Neural crest cell (in vitro differentiated cells): ENCODE results near the gene ZSCAN30. TPM values are rescaled to one million over a fixed set of nuclear protein-coding genes. Genes with fewer than 3 reads are reported as not detected.

Experiments
- DNase-seq: peaks from one replicate; pipeline ENCODE4 v3.0.0; 2021; ENCODE audit warnings: low read depth, mixed read lengths, low spot score
- H3K27ac Mint-ChIP-seq: one replicate; pipeline ENCODE4 v1.8.0; 2021; ENCODE audit warnings: mild to moderate bottlenecking, mixed read lengths; ENCODE audit not compliant: unreplicated experiment
- H3K27me3 Mint-ChIP-seq: 2 replicates; pipeline ENCODE4 v1.8.0; 2021; ENCODE audit warnings: low read depth, mild to moderate bottlenecking, mixed read lengths
- H3K36me3 Mint-ChIP-seq: 2 replicates; pipeline ENCODE4 v1.8.0; 2021; ENCODE audit warnings: low read depth, mild to moderate bottlenecking, mixed read lengths
- H3K4me1 Mint-ChIP-seq: 2 replicates; pipeline ENCODE4 v1.8.0; 2021; ENCODE audit warnings: mixed read lengths
- H3K4me3 Mint-ChIP-seq: one replicate; pipeline ENCODE4 v1.8.0; 2021; ENCODE audit warnings: mild to moderate bottlenecking, mixed read lengths
- H3K9me3 Mint-ChIP-seq: 2 replicates; pipeline ENCODE4 v1.8.0; 2021; ENCODE audit warnings: mixed read lengths
- long read RNA-seq: library from polyadenylated mRNA; unstranded; transcript quantifications from one replicate; pipeline ENCODE4 v2.0.0, GENCODE V29; 2020
- total RNA-seq: library from RNA; stranded (reverse); gene quantifications from 2 replicates; pipeline ENCODE4 v1.2.1, GENCODE V29; 2021
- TF ChIP-seq, protein P1 (sequence below): fragments of 200-600 bp; sonication (generic); conservative IDR thresholded peaks from 2 replicates; pipeline ENCODE4 v1.5.0; 2021; ENCODE audit warnings: antibody characterized with exemption, mild to moderate bottlenecking

ZSCAN30 gene
- total RNA-seq, result 14.6 and 15.4 TPM in 2 replicates
- long read RNA-seq, full-length matches to known transcripts, result 1 of 15 reads
- long read RNA-seq, partial matches to known transcripts, result 3 of 15 reads
- long read RNA-seq, other reads (novel, unspliced or antisense), result 11 of 15 reads

DNA sequence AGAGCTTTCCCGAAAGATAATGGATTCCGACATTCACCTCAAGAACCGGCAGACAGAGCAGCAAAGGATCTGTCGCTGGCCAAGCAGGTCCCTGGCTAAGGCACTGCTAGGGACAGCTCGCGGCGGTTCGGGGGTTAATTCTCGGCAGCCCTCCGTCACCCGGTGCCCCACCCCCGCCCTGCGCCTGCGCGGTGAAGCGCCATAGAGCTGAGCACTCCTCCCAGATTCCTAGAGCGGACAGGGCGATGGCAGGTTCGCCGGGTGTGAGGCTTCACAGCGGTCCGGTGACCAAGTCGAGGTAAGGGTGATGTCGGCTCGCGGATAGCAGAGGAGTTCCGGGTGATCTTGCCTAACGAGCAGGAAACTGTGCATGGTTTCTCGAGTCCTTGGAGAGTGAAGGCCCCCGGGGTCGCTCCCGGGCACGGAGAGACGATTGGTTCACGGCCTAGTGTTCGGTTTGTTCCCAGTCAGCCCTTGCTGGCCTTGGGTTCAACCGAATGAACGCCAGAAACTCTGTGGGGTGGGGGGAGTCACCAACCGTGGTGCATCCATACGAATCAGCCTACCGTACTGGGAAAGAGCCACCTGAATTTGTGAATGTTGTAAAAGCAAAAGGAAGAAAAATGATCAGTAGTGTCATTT is at the start of gene ZSCAN30:
ZSCAN30 (minus strand) TSS at position 136 of the 642 bp plus-strand sequence. CDS start 25,877 bp downstream, outside the sequence.
- H3K4me1 Mint-ChIP-seq, result peaks cover 34% of the 10 kb centered on the region
- TF ChIP-seq, protein P1, sequence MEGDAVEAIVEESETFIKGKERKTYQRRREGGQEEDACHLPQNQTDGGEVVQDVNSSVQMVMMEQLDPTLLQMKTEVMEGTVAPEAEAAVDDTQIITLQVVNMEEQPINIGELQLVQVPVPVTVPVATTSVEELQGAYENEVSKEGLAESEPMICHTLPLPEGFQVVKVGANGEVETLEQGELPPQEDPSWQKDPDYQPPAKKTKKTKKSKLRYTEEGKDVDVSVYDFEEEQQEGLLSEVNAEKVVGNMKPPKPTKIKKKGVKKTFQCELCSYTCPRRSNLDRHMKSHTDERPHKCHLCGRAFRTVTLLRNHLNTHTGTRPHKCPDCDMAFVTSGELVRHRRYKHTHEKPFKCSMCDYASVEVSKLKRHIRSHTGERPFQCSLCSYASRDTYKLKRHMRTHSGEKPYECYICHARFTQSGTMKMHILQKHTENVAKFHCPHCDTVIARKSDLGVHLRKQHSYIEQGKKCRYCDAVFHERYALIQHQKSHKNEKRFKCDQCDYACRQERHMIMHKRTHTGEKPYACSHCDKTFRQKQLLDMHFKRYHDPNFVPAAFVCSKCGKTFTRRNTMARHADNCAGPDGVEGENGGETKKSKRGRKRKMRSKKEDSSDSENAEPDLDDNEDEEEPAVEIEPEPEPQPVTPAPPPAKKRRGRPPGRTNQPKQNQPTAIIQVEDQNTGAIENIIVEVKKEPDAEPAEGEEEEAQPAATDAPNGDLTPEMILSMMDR, result no peak
- H3K4me3 Mint-ChIP-seq, result peak within 1 kb of the TSS; percentile 96
- H3K9me3 Mint-ChIP-seq, result peaks cover 12% of the 10 kb centered on the region
- peaks cover 36% of the 10 kb centered on the region for H3K36me3 Mint-ChIP-seq
- DNase-seq, result peak; percentile 91
- no peaks in the 10 kb centered on the region for H3K27me3 Mint-ChIP-seq
- H3K27ac Mint-ChIP-seq, result peak within 1 kb of the TSS; percentile 99

DNA sequence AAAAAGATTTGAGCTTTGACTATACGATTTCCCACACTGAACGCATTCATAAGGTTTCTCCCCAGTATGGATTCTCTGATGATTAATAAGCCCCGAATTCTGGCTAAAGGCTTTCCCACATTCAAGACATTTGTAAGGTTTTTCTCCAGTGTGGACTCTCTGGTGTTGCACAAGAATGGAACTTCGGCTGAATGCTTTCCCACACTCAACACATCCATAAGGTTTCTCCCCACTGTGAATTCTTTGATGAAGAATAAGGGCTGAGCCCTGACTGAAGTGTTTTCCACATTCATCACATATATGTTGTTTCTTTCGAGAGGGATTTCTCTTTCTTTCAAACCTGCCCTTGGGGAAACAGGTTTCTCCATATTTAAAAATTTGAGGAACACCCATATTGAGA is 47.3 kb upstream of the ZSCAN30 start:
- H3K27ac Mint-ChIP-seq, result no peak overlapping the region
- H3K27me3 Mint-ChIP-seq, result no peaks in the 10 kb centered on the region
- DNase-seq, result no peak
- no peak overlapping the region for H3K4me3 Mint-ChIP-seq
- no peaks in the 10 kb centered on the region for H3K9me3 Mint-ChIP-seq
- peaks cover 43% of the 10 kb centered on the region for H3K36me3 Mint-ChIP-seq
- TF ChIP-seq, protein P1, result no peak
- H3K4me1 Mint-ChIP-seq, result peaks cover 2% of the 10 kb centered on the region

GRCh38 chr18:35335866-35336265 is 45.8 kb upstream of the ZSCAN30 start:
- no peak for DNase-seq
- H3K36me3 Mint-ChIP-seq, result peaks cover 43% of the 10 kb centered on the region
- H3K27ac Mint-ChIP-seq, result no peak overlapping the region
- H3K4me1 Mint-ChIP-seq, result no peaks in the 10 kb centered on the region
- no peak overlapping the region for H3K4me3 Mint-ChIP-seq
- TF ChIP-seq, protein P1, result no peak
- H3K9me3 Mint-ChIP-seq, result no peaks in the 10 kb centered on the region
- H3K27me3 Mint-ChIP-seq, result no peaks in the 10 kb centered on the region

- DNase-seq, result no peak
- Mint-ChIP-seq H3K4me1 (no peaks in the 10 kb centered on the region), H3K27me3 (no peaks in the 10 kb centered on the region), H3K36me3 (peaks cover 43% of the 10 kb centered on the region), H3K4me3 (no peak overlapping the region), H3K9me3 (no peaks in the 10 kb centered on the region), H3K27ac (no peak overlapping the region)
- TF ChIP-seq, protein P1, result no peak
These were observed 44.8 kb upstream of the ZSCAN30 start for GRCh38 chr18:35334821-35335220.

DNA sequence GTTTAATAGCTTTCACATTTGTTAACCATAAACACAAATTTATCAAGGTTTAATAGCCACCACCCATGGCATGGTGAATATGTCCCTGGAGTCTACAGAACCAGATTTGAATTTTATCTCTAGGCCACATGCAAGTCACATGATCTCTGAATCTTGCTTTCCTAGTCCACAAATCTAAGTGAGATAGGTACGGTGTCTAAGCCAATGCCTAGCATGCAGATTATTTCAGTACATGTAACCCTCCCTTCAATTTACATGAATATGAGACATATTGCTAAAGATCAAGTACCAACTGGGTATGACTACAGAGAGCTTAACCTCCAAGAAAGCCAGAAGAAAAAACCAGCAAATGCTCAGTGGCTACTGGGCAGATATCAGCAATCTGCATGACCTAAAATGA is 44.2 kb upstream of the ZSCAN30 start:
- Mint-ChIP-seq H3K4me3 (no peak overlapping the region), H3K9me3 (no peaks in the 10 kb centered on the region), H3K27me3 (no peaks in the 10 kb centered on the region), H3K4me1 (no peaks in the 10 kb centered on the region), H3K36me3 (peaks cover 38% of the 10 kb centered on the region), H3K27ac (no peak overlapping the region)
- DNase-seq, result no peak
- TF ChIP-seq, protein P1, result no peak
